Omental fat pad (tissue), 4 donors: ENCODE results near the gene CYB5R3. TPM values are rescaled to one million over a fixed set of nuclear protein-coding genes. Genes with fewer than 3 reads are reported as not detected.

Source experiments
- ATAC-seq: fragments of 150-250 bp; one replicate; pipeline ENCODE4 v1.9.1; 2016; ENCODE audit warnings: mild to moderate bottlenecking, moderate library complexity; ENCODE audit not compliant: low FRiP score
- DNase-seq: peaks from one replicate; pipeline ENCODE4 v3.0.0-alpha.2; 2019; ENCODE audit warnings: low spot score
- total RNA-seq, 4 donors: library from RNA; depleted of rRNA; stranded (reverse); fragments of >200 nt; gene quantifications; one replicate each; pipeline ENCODE4 v1.1.0, GENCODE V29; 2016
- TF ChIP-seq, protein P1 (sequence below), 3 donors: fragments of 450-650 bp; IDR thresholded peaks; one replicate each; pipeline ENCODE4 v1.5.1; 2016 to 2017; ENCODE audit warnings: antibody characterized with exemption in 3 of 3, mild to moderate bottlenecking in 3 of 3, moderate library complexity in 2 of 3

The CYB5R3 gene
- total RNA-seq, 4 donors from 2014 or later = 125 to 212 (median 152) TPM

DNA sequence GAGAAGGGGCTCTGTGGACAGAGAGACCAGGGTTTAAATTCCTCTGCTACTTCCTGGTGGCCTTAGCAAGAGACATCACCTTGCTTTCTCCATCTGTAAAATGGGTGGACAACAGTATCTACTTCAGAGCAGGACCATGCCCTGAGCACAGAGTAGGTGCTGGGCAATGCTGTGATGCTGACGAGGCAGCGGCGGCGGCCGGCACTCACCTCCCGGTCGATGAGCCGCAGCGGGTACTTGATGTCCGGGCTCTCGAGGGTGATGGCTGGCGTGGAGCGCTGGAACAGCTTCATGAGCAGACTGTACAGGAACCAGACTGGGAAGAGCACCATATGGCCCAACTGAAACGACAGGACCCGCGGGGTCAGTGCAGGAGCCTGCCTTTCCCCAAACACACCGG lies 12.7 kb downstream of the CYB5R3 start:
- DNase-seq (no peak), ATAC-seq (no peak)
- TF ChIP-seq, protein P1, sequence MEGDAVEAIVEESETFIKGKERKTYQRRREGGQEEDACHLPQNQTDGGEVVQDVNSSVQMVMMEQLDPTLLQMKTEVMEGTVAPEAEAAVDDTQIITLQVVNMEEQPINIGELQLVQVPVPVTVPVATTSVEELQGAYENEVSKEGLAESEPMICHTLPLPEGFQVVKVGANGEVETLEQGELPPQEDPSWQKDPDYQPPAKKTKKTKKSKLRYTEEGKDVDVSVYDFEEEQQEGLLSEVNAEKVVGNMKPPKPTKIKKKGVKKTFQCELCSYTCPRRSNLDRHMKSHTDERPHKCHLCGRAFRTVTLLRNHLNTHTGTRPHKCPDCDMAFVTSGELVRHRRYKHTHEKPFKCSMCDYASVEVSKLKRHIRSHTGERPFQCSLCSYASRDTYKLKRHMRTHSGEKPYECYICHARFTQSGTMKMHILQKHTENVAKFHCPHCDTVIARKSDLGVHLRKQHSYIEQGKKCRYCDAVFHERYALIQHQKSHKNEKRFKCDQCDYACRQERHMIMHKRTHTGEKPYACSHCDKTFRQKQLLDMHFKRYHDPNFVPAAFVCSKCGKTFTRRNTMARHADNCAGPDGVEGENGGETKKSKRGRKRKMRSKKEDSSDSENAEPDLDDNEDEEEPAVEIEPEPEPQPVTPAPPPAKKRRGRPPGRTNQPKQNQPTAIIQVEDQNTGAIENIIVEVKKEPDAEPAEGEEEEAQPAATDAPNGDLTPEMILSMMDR (IDR thresholded peaks at IDR 0.05) = no peak

DNA sequence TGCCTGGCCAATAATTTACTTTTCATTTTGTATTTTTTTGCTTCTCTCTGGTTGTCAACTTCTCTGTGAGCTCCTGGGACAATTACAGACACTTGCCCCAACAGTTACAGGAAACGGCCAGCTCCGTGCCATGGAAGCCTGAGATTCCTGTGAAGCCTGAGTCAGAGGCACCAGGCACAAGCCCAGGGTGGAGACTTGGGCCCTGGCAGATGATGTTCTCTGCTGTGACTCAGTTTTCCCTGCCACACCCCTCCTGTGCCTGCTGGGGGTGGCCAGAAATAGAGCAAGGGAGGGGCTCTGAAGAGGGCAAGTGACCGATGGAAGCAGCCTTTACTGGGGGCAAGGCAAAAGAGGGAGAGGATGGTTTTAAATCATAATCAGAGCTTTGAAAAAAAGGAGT lies 13.7 kb downstream of the CYB5R3 start:
- peak; percentile 56 for DNase-seq
- TF ChIP-seq, protein P1 (IDR thresholded peaks at IDR 0.05) = no peak
- peak; percentile 93 for ATAC-seq

DNA sequence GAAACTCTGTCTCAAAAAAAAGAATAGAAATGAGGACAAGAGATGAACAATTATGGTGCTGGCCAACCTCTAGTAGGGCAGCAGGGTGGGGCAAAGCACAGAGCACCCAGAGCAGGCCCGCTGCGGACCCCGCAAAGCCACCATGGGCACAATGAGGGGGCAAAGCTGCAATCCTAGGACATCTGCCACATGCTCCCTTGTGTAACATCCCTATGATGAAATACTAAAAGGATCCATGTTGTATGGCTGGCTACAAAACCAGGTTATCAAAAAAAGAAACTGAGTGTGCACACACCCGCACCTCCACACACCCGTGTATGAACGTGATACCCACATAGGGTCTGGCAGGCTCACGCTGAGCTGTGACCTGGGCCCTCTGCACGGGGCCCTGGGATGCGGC lies 16.2 kb downstream of the CYB5R3 start:
- DNase-seq (no peak), ATAC-seq (no peak)
- TF ChIP-seq, protein P1 (IDR thresholded peaks at IDR 0.05) = no peak

- no peak for ATAC-seq
- TF ChIP-seq, protein P1 (IDR thresholded peaks at IDR 0.05) = no peak
- DNase-seq = no peak
Measured at GRCh38 chr22:42632096-42632495, 17.1 kb downstream of the CYB5R3 start.

GRCh38 chr22:42630901-42631602 lies 18.1 kb downstream of the CYB5R3 start:
- TF ChIP-seq, protein P1 (IDR thresholded peaks at IDR 0.05) = no peak
- ATAC-seq = no peak
- DNase-seq = no peak

DNA sequence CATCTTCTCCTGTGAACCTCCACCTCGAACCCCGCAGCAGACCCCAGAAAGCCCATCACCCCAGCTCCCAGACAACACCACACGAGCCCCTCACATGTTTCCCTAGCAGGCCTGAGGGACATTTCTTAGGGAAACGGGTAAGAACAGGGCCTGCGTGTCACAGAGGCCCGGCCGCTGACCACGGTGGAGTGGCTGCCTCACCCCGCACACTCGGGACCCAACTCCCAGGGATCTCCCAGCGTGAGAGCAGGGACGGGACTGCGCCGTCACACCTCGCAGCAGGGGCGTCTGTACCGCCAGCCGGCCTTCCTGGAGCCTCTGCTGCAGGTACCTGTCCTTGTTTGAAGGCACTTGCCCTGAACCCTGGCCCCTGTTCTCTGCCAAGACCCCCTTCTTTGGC lies 19.0 kb downstream of the CYB5R3 start:
- TF ChIP-seq, protein P1 (IDR thresholded peaks at IDR 0.05) = no peak
- ATAC-seq (no peak), DNase-seq (no peak)

DNA sequence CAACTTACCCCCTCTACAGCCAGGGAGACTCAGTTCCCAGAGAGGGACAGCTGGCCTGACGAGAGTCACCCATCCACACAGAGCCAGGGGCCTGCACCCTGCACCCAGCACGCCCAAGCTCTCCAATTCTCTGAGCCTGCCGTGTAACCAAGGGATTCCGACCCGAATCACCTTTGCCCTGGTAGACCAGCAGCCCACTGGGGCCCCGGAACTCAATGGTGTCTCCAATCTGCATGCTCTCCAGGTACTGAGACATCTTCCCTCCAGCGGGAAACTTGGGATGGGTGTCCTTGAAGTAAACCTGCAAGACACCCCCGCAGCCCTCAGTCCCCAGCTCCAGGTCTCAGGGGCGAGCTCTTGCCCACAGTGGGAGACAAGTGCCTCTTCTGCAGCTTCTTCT lies 21.2 kb downstream of the CYB5R3 start:
- DNase-seq (no peak), ATAC-seq (no peak)
- TF ChIP-seq, protein P1 (IDR thresholded peaks at IDR 0.05) = no peak
